GM19395 (cell line): ENCODE measurements around the gene MPEG1.

ENCODE experiments used
- ATAC-seq: cut with Tn5 transposase; IDR thresholded peaks from one replicate; pipeline ENCODE4 v1.9.1; 2021; ENCODE audit warnings: mild to moderate bottlenecking, moderate library complexity; ENCODE audit not compliant: unreplicated experiment

MPEG1 gene

GRCh38 chr11:59191890-59192289 is 20.8 kb downstream of the MPEG1 start:
- no peak for ATAC-seq

GRCh38 chr11:59191095-59191494 is 21.6 kb downstream of the MPEG1 start:
- ATAC-seq = no peak

GRCh38 chr11:59189986-59190385 is 22.7 kb downstream of the MPEG1 start:
- no peak for ATAC-seq

GRCh38 chr11:59188954-59189353 is 23.8 kb downstream of the MPEG1 start:
- no peak for ATAC-seq

GRCh38 chr11:59187587-59187986 is 25.1 kb downstream of the MPEG1 start:
- ATAC-seq = no peak

- no peak for ATAC-seq
These were observed 25.7 kb downstream of the MPEG1 start for GRCh38 chr11:59187035-59187434.

GRCh38 chr11:59186130-59186594 is 26.6 kb downstream of the MPEG1 start:
- peak; percentile 70 for ATAC-seq

- ATAC-seq = no peak
These were observed 27.3 kb downstream of the MPEG1 start for GRCh38 chr11:59185386-59185945.

GRCh38 chr11:59184691-59185339 is 27.9 kb downstream of the MPEG1 start:
- no peak for ATAC-seq

- no peak for ATAC-seq
These were observed 29.0 kb downstream of the MPEG1 start for GRCh38 chr11:59183771-59184170.

- peak; percentile 57 for ATAC-seq
These were observed 30.1 kb downstream of the MPEG1 start for GRCh38 chr11:59182457-59183151.

GRCh38 chr11:59181746-59182456 is 30.8 kb downstream of the MPEG1 start:
- ATAC-seq = no peak

- ATAC-seq = no peak
These were observed 31.8 kb downstream of the MPEG1 start for GRCh38 chr11:59180907-59181306.

GRCh38 chr11:59180168-59180776 is 32.5 kb downstream of the MPEG1 start:
- no peak for ATAC-seq

- ATAC-seq = no peak
These were observed 33.6 kb downstream of the MPEG1 start for GRCh38 chr11:59179121-59179520.

GRCh38 chr11:59178402-59178801 is 34.3 kb downstream of the MPEG1 start:
- ATAC-seq = no peak

GRCh38 chr11:59176330-59176729 is 36.4 kb downstream of the MPEG1 start:
- no peak for ATAC-seq

- ATAC-seq = no peak
These were observed 37.6 kb downstream of the MPEG1 start for GRCh38 chr11:59175091-59175501.

- no peak for ATAC-seq
These were observed 38.1 kb downstream of the MPEG1 start for GRCh38 chr11:59174664-59175033.

GRCh38 chr11:59173964-59174663 is 38.6 kb downstream of the MPEG1 start:
- no peak for ATAC-seq
